ENCODE results near the gene CFAP119. TPM values are rescaled to one million over a fixed set of nuclear protein-coding genes. Genes with fewer than 3 reads are reported as not detected.

CFAP119 gene
- total RNA-seq, 3 donors from 2014 or later (not counting 1 experiment from before 2014, with no cell fraction given) = 3.4 to 5.1 (median 4.9) TPM

GRCh38 chr16:30805370-30806169, 43.7 kb upstream of the CFAP119 start:
- Mint-ChIP-seq H3K9me3 (no peaks in the 10 kb centered on the region), H3K4me3 (peak overlapping the region; percentile 94), H3K36me3 (no peaks in the 10 kb centered on the region), H3K27ac (peak overlapping the region; percentile 57 to 70), H3K4me1 (peaks cover 16 to 21% of the 10 kb centered on the region in 2 donors), H3K27me3 (ENCODE audit: low read depth in 2 of 2) (peaks cover 0 to 3% of the 10 kb centered on the region in 2 donors)
- WGBS (ENCODE audit: insufficient coverage) = 6% methylated on average over 62 of the region's 62 CpGs
- Histone ChIP-seq H3K27me3 (ENCODE audit: control insufficient read depth, insufficient read depth, low read length) (no peaks in the 10 kb centered on the region), H3K36me3 (ENCODE audit: control insufficient read depth, insufficient read depth, low read length) (no peaks in the 10 kb centered on the region), H3K27ac (ENCODE audit: low read length) (peak overlapping the region; percentile 59), H3K4me3 (ENCODE audit: low read length) (peak overlapping the region; percentile 83), H3K9me3 (ENCODE audit: control insufficient read depth, insufficient read depth, low read length) (no peaks in the 10 kb centered on the region), H3K4me1 (ENCODE audit: control insufficient read depth, insufficient read depth, low read length) (peaks cover 22% of the 10 kb centered on the region)
- DNase-seq (peak; percentile 47 to 77), ATAC-seq (peak; percentile 81 to 83 (median 82))
- intact Hi-C loops (cut with micrococcal nuclease) = no loop called here
- TF ChIP-seq CTCF (IDR thresholded peaks at IDR 0.05) = no peak

- Histone ChIP-seq H3K27me3 (ENCODE audit: control insufficient read depth, insufficient read depth, low read length) (no peaks in the 10 kb centered on the region), H3K4me1 (ENCODE audit: control insufficient read depth, insufficient read depth, low read length) (peaks cover 22% of the 10 kb centered on the region), H3K27ac (ENCODE audit: low read length) (peak overlapping the region; percentile 59), H3K36me3 (ENCODE audit: control insufficient read depth, insufficient read depth, low read length) (no peaks in the 10 kb centered on the region), H3K9me3 (ENCODE audit: control insufficient read depth, insufficient read depth, low read length) (no peaks in the 10 kb centered on the region), H3K4me3 (ENCODE audit: low read length) (peak overlapping the region; percentile 83)
- no peak for TF ChIP-seq CTCF (IDR thresholded peaks at IDR 0.05)
- H3K4me3 Mint-ChIP-seq = peak overlapping the region; percentile 94
- intact Hi-C loops (cut with micrococcal nuclease) = no loop called here
- H3K27me3 Mint-ChIP-seq (ENCODE audit: low read depth in 2 of 2) = peaks cover 0 to 3% of the 10 kb centered on the region in 2 donors
- no peaks in the 10 kb centered on the region for H3K36me3 Mint-ChIP-seq
- peaks cover 16 to 21% of the 10 kb centered on the region in 2 donors for H3K4me1 Mint-ChIP-seq
- H3K9me3 Mint-ChIP-seq = no peaks in the 10 kb centered on the region
- WGBS (ENCODE audit: insufficient coverage) = 75% methylated on average over 8 of the region's 8 CpGs
- peak in 2 of 3 donors; percentile 18 to 28 for ATAC-seq
- peak overlapping the region; percentile 57 to 70 for H3K27ac Mint-ChIP-seq
- peak in 1 of 2 donors; percentile 26 for DNase-seq
Observed at GRCh38 chr16:30805056-30805369, 43.2 kb upstream of the CFAP119 start.

GRCh38 chr16:30802936-30803335, 41.1 kb upstream of the CFAP119 start:
- WGBS (ENCODE audit: insufficient coverage) = 97% methylated on average over 3 of the region's 3 CpGs
- TF ChIP-seq CTCF (IDR thresholded peaks at IDR 0.05) = no peak
- Histone ChIP-seq H3K36me3 (ENCODE audit: control insufficient read depth, insufficient read depth, low read length) (no peaks in the 10 kb centered on the region), H3K4me1 (ENCODE audit: control insufficient read depth, insufficient read depth, low read length) (peaks cover 22% of the 10 kb centered on the region), H3K27me3 (ENCODE audit: control insufficient read depth, insufficient read depth, low read length) (no peaks in the 10 kb centered on the region), H3K9me3 (ENCODE audit: control insufficient read depth, insufficient read depth, low read length) (no peaks in the 10 kb centered on the region), H3K4me3 (ENCODE audit: low read length) (no peak overlapping the region), H3K27ac (ENCODE audit: low read length) (no peak overlapping the region)
- Mint-ChIP-seq H3K4me1 (peaks cover 16 to 21% of the 10 kb centered on the region in 2 donors), H3K4me3 (no peak overlapping the region), H3K36me3 (no peaks in the 10 kb centered on the region), H3K9me3 (no peaks in the 10 kb centered on the region), H3K27ac (no peak overlapping the region), H3K27me3 (ENCODE audit: low read depth in 2 of 2) (no peaks in the 10 kb centered on the region)
- ATAC-seq = no peak
- no peak for DNase-seq
- intact Hi-C loops (cut with micrococcal nuclease) = no loop called here
